Mesothelial cell of epicardium (in vitro differentiated cells): Measurements from ENCODE around the gene GPR143. TPM values are rescaled to one million over a fixed set of nuclear protein-coding genes. Genes with fewer than 3 reads are reported as not detected.

ENCODE experiments used
- DNase-seq, 2 experiments: peaks; one replicate each; pipeline ENCODE4 v3.0.0; 2021; ENCODE audit warnings: low spot score in 2 of 2; ENCODE audit not compliant: unreplicated experiment in 2 of 2
- H3K27ac Mint-ChIP-seq: 2 replicates; pipeline ENCODE4 v1.8.0; 2021; ENCODE audit warnings: mixed read lengths
- H3K27me3 Mint-ChIP-seq: 2 replicates; pipeline ENCODE4 v1.8.0; 2021; ENCODE audit warnings: low read depth, mixed read lengths
- H3K36me3 Mint-ChIP-seq: 2 replicates; pipeline ENCODE4 v1.8.0; 2021; ENCODE audit warnings: mixed read lengths
- H3K4me1 Mint-ChIP-seq: 2 replicates; pipeline ENCODE4 v1.8.0; 2021; ENCODE audit warnings: mixed read lengths
- H3K4me3 Mint-ChIP-seq: 2 replicates; pipeline ENCODE4 v1.8.0; 2021; ENCODE audit warnings: mild to moderate bottlenecking, moderate library complexity, mixed read lengths
- H3K9me3 Mint-ChIP-seq: 2 replicates; pipeline ENCODE4 v1.8.0; 2021; ENCODE audit warnings: mixed read lengths
- CTCF ChIP-seq: fragments of 200-600 bp; sonication (generic); IDR thresholded peaks from one replicate; pipeline ENCODE4 v1.5.0; 2021; ENCODE audit warnings: antibody characterized with exemption; ENCODE audit not compliant: unreplicated experiment
- total RNA-seq: library from RNA; stranded (reverse); gene quantifications from 3 replicates; pipeline ENCODE4 v1.2.1, GENCODE V29; 2021

Gene GPR143
- total RNA-seq, 1 donor from 2014 or later = 6.4 TPM

- Mint-ChIP-seq H3K27me3 (no peaks in the 10 kb centered on the region), H3K9me3 (peaks cover 36% of the 10 kb centered on the region), H3K4me1 (no peaks in the 10 kb centered on the region), H3K27ac (no peak overlapping the region), H3K36me3 (peaks cover 28% of the 10 kb centered on the region), H3K4me3 (no peak overlapping the region)
- TF ChIP-seq CTCF = no peak
- no peak for DNase-seq
These were observed 88.4 kb downstream of the GPR143 start for GRCh38 chrX:9677098-9677739.

GRCh38 chrX:9676738-9677097 lies 88.9 kb downstream of the GPR143 start:
- H3K36me3 Mint-ChIP-seq = peaks cover 30% of the 10 kb centered on the region
- H3K4me1 Mint-ChIP-seq = no peaks in the 10 kb centered on the region
- H3K27me3 Mint-ChIP-seq = no peaks in the 10 kb centered on the region
- no peak overlapping the region for H3K27ac Mint-ChIP-seq
- no peak for TF ChIP-seq CTCF
- DNase-seq = no peak
- peaks cover 37% of the 10 kb centered on the region for H3K9me3 Mint-ChIP-seq
- H3K4me3 Mint-ChIP-seq = no peak overlapping the region

GRCh38 chrX:9676306-9676705 lies 89.3 kb downstream of the GPR143 start:
- H3K27me3 Mint-ChIP-seq = no peaks in the 10 kb centered on the region
- H3K4me1 Mint-ChIP-seq = no peaks in the 10 kb centered on the region
- H3K27ac Mint-ChIP-seq = no peak overlapping the region
- no peak overlapping the region for H3K4me3 Mint-ChIP-seq
- H3K9me3 Mint-ChIP-seq = peaks cover 37% of the 10 kb centered on the region
- TF ChIP-seq CTCF = no peak
- peaks cover 30% of the 10 kb centered on the region for H3K36me3 Mint-ChIP-seq
- DNase-seq = no peak

Other genes starting within 250 kb of the GPR143 start
- gene SHROOM2, start 20.6 kb upstream of the GPR143 start, total RNA-seq = 12.5 to 13.5 TPM (median 13.3 TPM) in 3 replicates
- gene CLDN34, start 201.5 kb upstream of the GPR143 start, total RNA-seq = 0.71 to 1.1 TPM (median 0.84 TPM) in 3 replicates